Fibroblast of pulmonary artery (primary cell): Measurements from ENCODE around the gene HSPA1L.
A peak's percentile ranks its signal among the peaks of the same experiment; 100 is the strongest.
"Not testable (repeated sequence)": the region's sequence is repeated elsewhere in the genome, so short reads cannot be mapped to it uniquely, and the experiment has no call there.

Source experiments
- DNase-seq: peaks from one replicate; pipeline ENCODE4 v3.0.0-alpha.2; 2010; ENCODE audit warnings: low read depth
- H3K4me3 ChIP-seq: replicated peaks from 2 replicates; pipeline ENCODE4 v1.5.1; 2011; ENCODE audit warnings: low read depth, mild to moderate bottlenecking, control low read depth, low read length, moderate library complexity
- CTCF ChIP-seq: IDR thresholded peaks from 2 replicates; pipeline ENCODE4 v1.5.1; 2011; ENCODE audit warnings: mild to moderate bottlenecking, control low read depth, low read length, inconsistent platforms; ENCODE audit errors: missing control alignments

Gene HSPA1L

GRCh38 chr6:31844507-31844906 lies 29.4 kb upstream of the HSPA1L start:
- no peak for TF ChIP-seq CTCF
- H3K4me3 ChIP-seq = no peak overlapping the region
- no peak for DNase-seq

- no peak overlapping the region for H3K4me3 ChIP-seq
- TF ChIP-seq CTCF = no peak
- DNase-seq = no peak
These were observed 27.0 kb upstream of the HSPA1L start for GRCh38 chr6:31842053-31842452.

GRCh38 chr6:31839779-31840126 lies 24.7 kb upstream of the HSPA1L start:
- DNase-seq, H3K4me3 ChIP-seq: not testable (repeated sequence)

GRCh38 chr6:31838968-31839367 lies 23.9 kb upstream of the HSPA1L start:
- no peak for DNase-seq
- TF ChIP-seq CTCF = no peak
- H3K4me3 ChIP-seq = no peak overlapping the region

- DNase-seq = not testable (repeated sequence)
- peak overlapping the region; percentile 80 for H3K4me3 ChIP-seq
These were observed 23.1 kb upstream of the HSPA1L start for GRCh38 chr6:31838114-31838553.

GRCh38 chr6:31837369-31838113 lies 22.5 kb upstream of the HSPA1L start:
- TF ChIP-seq CTCF = no peak
- DNase-seq = peak; percentile 53
- H3K4me3 ChIP-seq = peak overlapping the region; percentile 80

GRCh38 chr6:31836474-31837368 lies 21.6 kb upstream of the HSPA1L start:
- peak overlapping the region; percentile 80 for H3K4me3 ChIP-seq
- peak; percentile 48 for DNase-seq
- TF ChIP-seq CTCF = peak; percentile 6

GRCh38 chr6:31836047-31836473 lies 21.0 kb upstream of the HSPA1L start:
- no peak for TF ChIP-seq CTCF
- H3K4me3 ChIP-seq = peak overlapping the region; percentile 80
- DNase-seq = no peak
